Psoas muscle (tissue), 8 donors: ENCODE measurements around the gene EML5. TPM values are rescaled to one million over a fixed set of nuclear protein-coding genes. Genes with fewer than 3 reads are reported as not detected.
A peak's percentile ranks its signal among the peaks of the same experiment; 100 is the strongest.
"Not testable (repeated sequence)": the region's sequence is repeated elsewhere in the genome, so short reads cannot be mapped to it uniquely, and the experiment has no call there.

Experiments
- ATAC-seq, 4 donors: fragments of 200-7000 bp; cut with Tn5 transposase; one replicate each; pipeline ENCODE4 v1.9.1; 2020; ENCODE audit warnings: moderate library complexity in 3 of 4, mild to moderate bottlenecking in 2 of 4
- DNase-seq, 2 donors: peaks; one replicate each; pipeline ENCODE4 v3.0.0-alpha.2; 2020
- H3K27ac ChIP-seq: fragments of 200-600 bp; one replicate; pipeline ENCODE4 v1.8.0; 2022
- H3K27me3 ChIP-seq, 3 donors: fragments of 200-600 bp in 1 of 3; one replicate each; pipeline versions ENCODE4 v1.6.1 to v1.8.0; 2013 to 2022; ENCODE audit warnings: low read length in 2 of 3, mild to moderate bottlenecking in 2 of 3, moderate library complexity in 1 of 3; ENCODE audit not compliant: insufficient read depth in 3 of 3
- H3K36me3 ChIP-seq, 2 donors: fragments of 200-600 bp in 1 of 2; one replicate each; pipeline versions ENCODE4 v1.6.1 to v1.8.0; 2013 to 2022; ENCODE audit warnings: low read depth in 1 of 2, mild to moderate bottlenecking in 1 of 2, moderate library complexity in 1 of 2; ENCODE audit not compliant: insufficient read depth in 1 of 2
- H3K4me1 ChIP-seq: fragments of 200-600 bp; one replicate; pipeline ENCODE4 v1.8.0; 2022
- H3K4me3 ChIP-seq: fragments of 200-600 bp; one replicate; pipeline ENCODE4 v1.8.0; 2022; ENCODE audit warnings: mild to moderate bottlenecking
- H3K9me3 ChIP-seq: fragments of 200-600 bp; one replicate; pipeline ENCODE4 v1.8.0; 2022
- WGBS, 3 donors: extraction: QIAGEN DNeasy Blood & Tissue Kit; methylation state at CpG; one replicate each; pipeline versions ENCODE4 v1.1.6 to v1.1.7; 2013; 5-methylcytosine and 5-hydroxymethylcytosine counted together
- intact Hi-C, 2 donors: fragments of 100-400 bp; cut with DNase I; formaldehyde crosslinking; loops; one replicate each; pipeline versions ENCODE4 v1.11.0 to v1.14.2; 2022
- polyA plus RNA-seq, 3 donors: library from polyadenylated mRNA; stranded (reverse); fragments of 200-250 nt; gene quantifications; one replicate each; pipeline ENCODE4 v1.2.3, GENCODE V29; 2013
- total RNA-seq, 4 donors: library from RNA; stranded (reverse); fragmentation: NEBNext Ultra II Directional in 2 of 4; extraction: Animal tissue kit (Norgen Biotek cat#: 25700) in 2 of 4; gene quantifications; one replicate each; pipeline versions ENCODE4 v1.2.1 to v1.2.4, GENCODE V29; 2021 to 2023
- TF ChIP-seq, protein P1 (sequence below): fragments of 200-600 bp; IDR thresholded peaks from one replicate; pipeline ENCODE4 v1.8.0; 2022; ENCODE audit warnings: antibody characterized with exemption
- donor health status: healthy with polysubstance abuse.
- donor health status: DM: no; HTN: no; CAD: no; lungs with moderate emphysema.
- donor health status: Bipolar disorder and iron deficiency.
- donor health status: healthy.
- donor health status: DM: yes; HTN: yes; CAD: no.
- donor health status: DM: no; HTN: no; CAD: no.
- donor health status: DM: no; HTN: no; CAD: no.
- donor health status: DM: yes; HTN: yes; CAD: no.

The EML5 gene
- total and polyA plus RNA-seq, 7 donors, result 0.04 to 0.24 (median 0.17) TPM

DNA sequence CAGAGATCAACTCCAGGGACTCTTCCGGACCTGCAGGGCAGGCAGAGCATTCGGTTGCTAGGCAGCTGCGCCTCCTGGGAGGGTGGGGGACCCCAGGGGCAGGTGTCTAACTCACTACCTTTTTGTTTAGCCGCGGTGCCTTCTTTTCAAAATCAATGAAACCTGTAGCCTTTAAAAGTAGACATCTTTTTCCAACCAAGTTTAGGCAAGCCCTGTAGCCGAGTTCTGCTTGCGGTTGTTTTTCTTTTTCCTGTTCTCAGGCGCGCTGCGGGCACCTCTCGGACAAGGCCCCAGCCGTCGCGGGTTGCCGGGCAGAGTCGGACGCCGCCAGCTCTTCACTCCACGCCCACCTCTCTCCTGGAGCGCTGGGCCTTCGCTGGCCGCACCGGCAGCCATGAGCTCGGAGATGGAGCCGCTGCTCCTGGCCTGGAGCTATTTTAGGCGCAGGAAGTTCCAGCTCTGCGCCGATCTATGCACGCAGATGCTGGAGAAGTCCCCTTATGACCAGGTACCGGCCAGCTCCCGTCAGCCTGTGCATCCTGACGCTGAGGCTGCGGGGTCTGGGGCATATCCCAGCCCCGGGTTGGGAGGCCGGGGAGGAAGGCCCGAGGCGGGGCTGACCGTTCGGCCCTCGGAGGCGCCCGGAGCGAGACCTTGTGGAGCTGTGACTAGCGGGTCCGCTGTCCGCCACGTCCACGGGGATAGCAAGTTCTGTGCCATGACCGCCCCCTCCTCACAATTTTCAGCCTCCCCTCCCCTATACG is 31.7 kb upstream of the EML5 start, which contains the start of gene TTC8:
Gene TTC8 (plus strand): TSS at position 338 of the 764 bp plus-strand sequence. CDS start 57 bp downstream, at position 395.
- peak; percentile 92 to 100 (median 99) for ATAC-seq
- no peaks in the 10 kb centered on the region for H3K36me3 ChIP-seq

DNA sequence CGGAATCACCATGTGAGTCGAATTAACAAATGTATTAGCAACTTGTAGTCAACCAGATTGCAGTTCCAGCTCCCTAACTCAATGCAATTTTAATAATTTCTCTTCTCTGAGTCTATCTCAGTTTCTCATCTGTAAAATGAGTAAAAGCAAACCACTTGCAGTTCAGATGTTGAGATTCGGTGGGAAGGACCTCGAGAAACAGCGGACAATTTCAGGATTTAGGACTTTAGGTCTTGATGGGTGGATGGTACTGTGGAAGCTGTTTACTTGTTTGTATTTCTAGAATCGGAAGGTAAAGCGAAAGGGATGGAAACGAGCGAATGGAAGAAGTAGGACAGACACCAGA is 31.2 kb upstream of the EML5 start:
- Histone ChIP-seq H3K27me3 (no peaks in the 10 kb centered on the region), H3K4me1 (no peaks in the 10 kb centered on the region), H3K4me3 (peak overlapping the region; percentile 70), H3K27ac (peak overlapping the region; percentile 83), H3K9me3 (no peaks in the 10 kb centered on the region), H3K36me3 (no peaks in the 10 kb centered on the region)
- TF ChIP-seq, protein P1, sequence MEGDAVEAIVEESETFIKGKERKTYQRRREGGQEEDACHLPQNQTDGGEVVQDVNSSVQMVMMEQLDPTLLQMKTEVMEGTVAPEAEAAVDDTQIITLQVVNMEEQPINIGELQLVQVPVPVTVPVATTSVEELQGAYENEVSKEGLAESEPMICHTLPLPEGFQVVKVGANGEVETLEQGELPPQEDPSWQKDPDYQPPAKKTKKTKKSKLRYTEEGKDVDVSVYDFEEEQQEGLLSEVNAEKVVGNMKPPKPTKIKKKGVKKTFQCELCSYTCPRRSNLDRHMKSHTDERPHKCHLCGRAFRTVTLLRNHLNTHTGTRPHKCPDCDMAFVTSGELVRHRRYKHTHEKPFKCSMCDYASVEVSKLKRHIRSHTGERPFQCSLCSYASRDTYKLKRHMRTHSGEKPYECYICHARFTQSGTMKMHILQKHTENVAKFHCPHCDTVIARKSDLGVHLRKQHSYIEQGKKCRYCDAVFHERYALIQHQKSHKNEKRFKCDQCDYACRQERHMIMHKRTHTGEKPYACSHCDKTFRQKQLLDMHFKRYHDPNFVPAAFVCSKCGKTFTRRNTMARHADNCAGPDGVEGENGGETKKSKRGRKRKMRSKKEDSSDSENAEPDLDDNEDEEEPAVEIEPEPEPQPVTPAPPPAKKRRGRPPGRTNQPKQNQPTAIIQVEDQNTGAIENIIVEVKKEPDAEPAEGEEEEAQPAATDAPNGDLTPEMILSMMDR, result no peak
- intact Hi-C loops, result no loop called here
- DNase-seq (no peak), ATAC-seq (no peak)
- WGBS, 3 donors, result 9 to 10% (median 9%) methylated on average over 9 of the region's 9 CpGs

More for the DNA sequence above, 31.7 kb upstream of the EML5 start, which contains the start of gene TTC8:
- TF ChIP-seq, protein P1, result no peak
- Histone ChIP-seq H3K4me3 (peak within 1 kb of the TSS; percentile 70), H3K9me3 (no peaks in the 10 kb centered on the region), H3K27me3 (no peaks in the 10 kb centered on the region), H3K4me1 (no peaks in the 10 kb centered on the region), H3K27ac (peak within 1 kb of the TSS; percentile 83)
- WGBS, 3 donors, result 0 to 1% (median 1%) methylated on average over 50 of the region's 50 CpGs
- DNase-seq, result peak; percentile 87 to 92
- intact Hi-C loops, result no loop called here

DNA sequence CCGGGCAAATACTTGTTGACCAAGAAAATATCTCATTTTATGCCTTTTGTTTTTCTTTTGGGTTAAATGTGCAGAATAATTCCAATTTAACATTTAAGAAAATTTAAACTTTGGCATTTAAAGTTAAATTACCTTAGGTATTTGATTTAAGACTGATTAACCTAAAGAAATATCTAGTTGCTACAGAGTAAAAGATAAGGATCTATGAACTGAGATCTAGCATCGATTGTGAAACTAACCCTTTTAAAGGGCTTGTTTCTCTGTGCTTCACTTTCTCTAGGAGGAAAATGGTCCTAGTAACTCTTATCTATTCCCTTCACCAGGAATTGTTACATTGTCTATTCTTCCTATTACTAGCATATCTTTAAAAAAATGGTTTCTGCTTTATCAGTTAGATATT is 29.1 kb upstream of the EML5 start:
- TF ChIP-seq, protein P1, result no peak
- Histone ChIP-seq H3K4me3 (no peak overlapping the region), H3K9me3 (no peaks in the 10 kb centered on the region), H3K27ac (no peak overlapping the region), H3K4me1 (no peaks in the 10 kb centered on the region), H3K36me3 (no peaks in the 10 kb centered on the region), H3K27me3 (no peaks in the 10 kb centered on the region)
- WGBS, 3 donors, result 82 to 85% (median 83%) methylated on average over 2 of the region's 2 CpGs
- intact Hi-C loops, result no loop called here
- DNase-seq (no peak), ATAC-seq (no peak)

DNA sequence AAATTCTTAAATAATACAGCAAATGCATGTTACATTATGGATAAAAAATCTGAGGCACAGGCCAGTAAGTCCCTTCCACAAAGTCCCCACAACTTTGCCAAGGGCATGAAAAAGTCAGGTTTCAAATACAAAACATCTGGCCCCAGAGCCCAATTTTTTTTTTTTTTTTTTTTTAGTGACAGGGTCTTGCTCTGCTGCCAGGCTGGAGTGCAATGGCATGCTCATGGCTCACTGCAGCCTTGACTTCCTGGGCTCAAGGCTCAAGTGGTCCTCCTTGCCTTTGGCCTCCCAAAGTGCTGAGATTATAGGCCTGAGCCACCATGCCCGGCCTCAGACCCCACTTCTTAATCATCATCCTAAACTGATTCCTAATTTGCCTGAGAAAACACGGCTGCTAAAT is 28.6 kb upstream of the EML5 start:
- ATAC-seq (no peak), DNase-seq (no peak)
- Histone ChIP-seq H3K27ac (no peak overlapping the region), H3K4me3 (no peak overlapping the region), H3K36me3 (no peaks in the 10 kb centered on the region), H3K4me1 (no peaks in the 10 kb centered on the region), H3K27me3 (no peaks in the 10 kb centered on the region), H3K9me3 (no peaks in the 10 kb centered on the region)
- TF ChIP-seq, protein P1, result no peak
- 72 to 89% (median 79%) methylated on average over 2 of the region's 2 CpGs for WGBS, 3 donors
- intact Hi-C loops, result no loop called here

- H3K4me1 ChIP-seq, ATAC-seq, H3K36me3 ChIP-seq, H3K9me3 ChIP-seq, H3K27ac ChIP-seq, H3K4me3 ChIP-seq, DNase-seq, H3K27me3 ChIP-seq, intact Hi-C loops: not testable (repeated sequence)
- WGBS, 3 donors, result 55 to 61% (median 58%) methylated on average over 3 of the region's 3 CpGs
These were observed 26.9 kb upstream of the EML5 start for GRCh38 chr14:88819674-88820073.
